Measurements from ENCODE around the gene LGALS3BP.
A peak's percentile ranks its signal among the peaks of the same experiment; 100 is the strongest.
"Not testable (repeated sequence)": the region's sequence is repeated elsewhere in the genome, so short reads cannot be mapped to it uniquely, and the experiment has no call there.

The LGALS3BP gene, protein sequence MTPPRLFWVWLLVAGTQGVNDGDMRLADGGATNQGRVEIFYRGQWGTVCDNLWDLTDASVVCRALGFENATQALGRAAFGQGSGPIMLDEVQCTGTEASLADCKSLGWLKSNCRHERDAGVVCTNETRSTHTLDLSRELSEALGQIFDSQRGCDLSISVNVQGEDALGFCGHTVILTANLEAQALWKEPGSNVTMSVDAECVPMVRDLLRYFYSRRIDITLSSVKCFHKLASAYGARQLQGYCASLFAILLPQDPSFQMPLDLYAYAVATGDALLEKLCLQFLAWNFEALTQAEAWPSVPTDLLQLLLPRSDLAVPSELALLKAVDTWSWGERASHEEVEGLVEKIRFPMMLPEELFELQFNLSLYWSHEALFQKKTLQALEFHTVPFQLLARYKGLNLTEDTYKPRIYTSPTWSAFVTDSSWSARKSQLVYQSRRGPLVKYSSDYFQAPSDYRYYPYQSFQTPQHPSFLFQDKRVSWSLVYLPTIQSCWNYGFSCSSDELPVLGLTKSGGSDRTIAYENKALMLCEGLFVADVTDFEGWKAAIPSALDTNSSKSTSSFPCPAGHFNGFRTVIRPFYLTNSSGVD

DNA sequence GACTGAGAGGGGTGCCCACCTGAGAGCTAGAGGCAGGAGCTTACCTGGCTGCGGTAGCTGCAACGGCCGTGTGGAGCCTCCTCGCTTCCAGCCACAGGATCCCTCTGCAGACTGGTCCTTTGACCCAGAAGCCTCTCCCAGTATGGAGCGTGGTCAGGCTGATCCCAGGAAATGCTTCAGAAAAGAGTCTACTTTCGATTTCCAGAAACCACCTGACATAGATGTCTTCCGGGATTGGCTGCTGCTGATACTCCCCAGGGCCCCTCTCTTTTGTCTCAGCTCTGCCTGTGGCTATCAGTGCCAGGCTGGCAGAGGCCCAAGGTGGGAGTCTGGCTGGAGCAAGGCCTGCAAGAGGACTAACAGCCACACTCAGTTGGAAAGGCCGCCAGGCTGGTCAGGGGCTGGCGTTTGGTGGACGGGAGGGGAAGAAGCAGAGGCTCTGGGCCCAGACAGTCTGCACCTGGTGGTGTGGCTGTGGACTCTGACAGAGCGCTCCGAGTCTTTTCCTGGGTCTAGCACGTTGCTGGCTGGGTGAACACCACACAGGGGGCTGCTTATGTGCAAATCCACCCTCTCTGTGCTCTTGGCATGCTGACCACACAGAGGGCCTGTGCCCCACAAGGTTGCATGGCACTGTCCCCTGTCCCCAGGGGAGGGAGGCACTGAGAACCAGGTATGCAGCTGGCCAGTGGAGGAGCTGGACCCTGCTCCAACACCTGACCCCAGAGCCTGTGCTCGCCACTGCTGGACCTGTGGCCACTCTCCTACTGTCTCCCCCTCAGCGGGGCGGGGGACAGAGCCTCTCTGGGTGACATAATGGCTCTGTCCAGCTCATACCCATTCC lies at the start of gene LGALS3BP:
Gene LGALS3BP, minus strand, starts transcription at position 144 of the 844 bp plus-strand sequence. CDS start 2,732 bp downstream, outside the sequence.
- in situ Hi-C loops (cut with MboI; ENCODE audit: low sequenced_read_pairs) = loop anchor here (10.0 kb wide), 1 partner anchor 805 kb away; no protein-coding TSS in a partner anchor
- no peaks in the 10 kb centered on the region for H3K9me3 ChIP-seq
- H3K4me1 ChIP-seq = peaks cover 17% of the 10 kb centered on the region
- peaks cover 30% of the 10 kb centered on the region for H3K36me3 ChIP-seq (replicated peaks)
- H3K4me3 ChIP-seq = peak within 1 kb of the TSS; percentile 40
- H3K27me3 ChIP-seq (ENCODE audit: low read depth) = no peaks in the 10 kb centered on the region
- peak; percentile 93 to 97 for DNase-seq (ENCODE audit: low spot score in 2 of 2)

DNA sequence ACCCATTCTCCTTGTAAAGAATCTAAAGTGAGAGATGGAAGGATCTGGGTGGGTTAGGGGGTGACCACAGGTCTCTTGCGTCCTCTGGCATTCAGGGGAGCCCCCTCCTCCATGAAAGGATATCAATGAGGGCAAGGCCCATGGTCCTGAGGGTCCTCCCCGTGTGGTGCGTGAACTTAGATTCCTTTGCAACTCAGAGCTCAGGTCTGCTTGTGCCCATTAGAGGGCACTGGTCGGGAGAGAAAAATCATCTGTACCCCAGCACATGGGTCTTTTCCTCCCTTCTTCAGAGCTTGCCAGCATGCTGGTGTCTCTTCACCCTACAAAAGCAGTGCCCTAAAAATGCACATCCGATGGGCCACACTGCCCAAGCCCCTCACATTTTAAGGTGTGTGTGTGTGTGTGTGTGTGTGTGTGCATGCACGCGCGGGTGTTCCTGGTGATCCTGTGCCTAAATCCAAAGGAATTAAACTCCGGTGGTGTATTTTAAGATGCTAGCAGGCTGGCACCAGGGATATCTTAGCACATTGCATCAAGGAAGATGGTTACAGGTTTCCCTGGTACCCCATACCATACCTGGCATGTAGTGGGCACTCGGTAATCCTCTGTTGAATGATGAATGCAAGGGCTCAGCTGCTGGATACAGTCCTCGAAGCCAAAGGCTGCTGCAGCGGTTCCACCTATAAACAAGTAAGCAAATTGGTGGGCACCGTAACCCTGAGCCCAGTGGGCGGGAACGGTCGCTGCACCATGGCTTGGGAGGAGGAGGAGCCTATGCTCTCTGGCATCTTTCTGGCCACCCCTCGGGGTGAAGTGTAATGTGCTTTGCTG lies 49.0 kb upstream of the LGALS3BP start:
- H3K36me3 ChIP-seq (replicated peaks) = no peaks in the 10 kb centered on the region
- H3K4me3 ChIP-seq = no peak overlapping the region
- in situ Hi-C loops (cut with MboI; ENCODE audit: low sequenced_read_pairs) = no loop called here
- DNase-seq (ENCODE audit: low spot score in 2 of 2) = no peak
- H3K4me1 ChIP-seq = peaks cover 7% of the 10 kb centered on the region; the same call in 1 of the 2 replicates
- no peaks in the 10 kb centered on the region for H3K9me3 ChIP-seq
- no peaks in the 10 kb centered on the region; the same call in 1 of the 2 replicates for H3K27me3 ChIP-seq (ENCODE audit: low read depth)

DNA sequence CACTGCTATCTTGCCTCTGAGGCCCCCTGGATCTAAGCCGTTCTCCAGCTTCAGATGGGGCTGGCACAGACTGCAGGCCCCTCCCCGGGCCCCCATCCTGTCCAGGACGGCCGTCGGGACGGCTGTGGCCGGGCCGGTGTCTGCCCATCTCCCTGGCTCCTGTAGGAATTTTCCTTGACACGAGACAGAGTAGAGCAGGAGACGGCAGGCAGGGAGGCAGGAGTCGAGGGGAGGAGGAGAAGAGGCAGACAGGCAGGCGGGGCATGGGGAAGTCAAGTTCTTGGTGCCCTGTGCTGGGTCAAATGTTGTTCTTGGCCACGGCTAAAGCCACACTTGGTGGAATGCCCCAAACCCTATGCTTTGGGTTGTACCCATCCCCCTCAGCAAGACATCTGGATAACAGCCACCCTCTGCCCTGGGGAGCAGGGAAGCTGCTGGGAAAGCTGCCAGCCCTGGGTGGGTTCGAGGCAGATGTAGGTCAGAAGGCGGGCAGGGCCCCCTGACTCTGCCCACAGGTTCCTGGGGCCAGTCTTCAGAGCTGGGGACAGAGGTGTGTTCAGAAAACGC lies 48.3 kb upstream of the LGALS3BP start:
- Histone ChIP-seq H3K4me1 (peaks cover 7% of the 10 kb centered on the region; the same call in 1 of the 2 replicates), H3K36me3 (replicated peaks) (no peaks in the 10 kb centered on the region), H3K27me3 (ENCODE audit: low read depth) (no peaks in the 10 kb centered on the region; the same call in 1 of the 2 replicates), H3K9me3 (no peaks in the 10 kb centered on the region), H3K4me3 (no peak overlapping the region)
- in situ Hi-C loops (cut with MboI; ENCODE audit: low sequenced_read_pairs) = no loop called here
- no peak for DNase-seq (ENCODE audit: low spot score in 2 of 2)

DNA sequence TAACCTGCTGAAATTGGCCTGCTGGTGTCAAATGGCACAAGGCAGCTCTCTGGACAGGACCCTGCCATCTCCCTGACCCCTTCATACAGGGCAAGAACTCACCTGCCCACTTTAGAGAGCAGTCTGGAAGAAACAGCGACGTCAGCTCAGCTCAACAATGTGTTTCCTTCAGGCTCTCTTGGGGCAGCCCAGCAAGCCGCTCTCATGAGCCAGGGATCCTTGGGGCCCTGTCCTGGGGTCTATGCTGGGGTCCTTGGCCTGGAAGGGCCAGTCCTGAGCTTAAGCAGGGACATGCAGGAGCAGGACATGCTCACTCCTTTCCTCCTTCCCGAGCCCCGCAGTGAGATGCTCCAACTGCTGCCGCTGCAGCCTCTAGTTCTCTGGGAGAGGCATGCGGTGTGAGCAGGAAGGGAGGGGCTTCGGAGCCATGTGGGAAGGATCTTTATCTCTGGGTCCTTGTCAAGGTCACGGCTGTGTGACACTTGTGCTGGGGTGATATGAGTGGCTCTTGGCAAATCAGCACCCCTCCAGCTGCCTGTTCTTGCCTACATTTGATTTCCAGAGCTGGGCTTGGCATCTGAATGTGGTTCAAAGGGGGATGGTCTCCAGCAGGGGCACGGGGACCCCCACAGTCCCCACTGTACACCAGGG lies 47.7 kb upstream of the LGALS3BP start:
- no peaks in the 10 kb centered on the region; the same call in 1 of the 2 replicates for H3K27me3 ChIP-seq (ENCODE audit: low read depth)
- H3K4me3 ChIP-seq = no peak overlapping the region
- H3K9me3 ChIP-seq = no peaks in the 10 kb centered on the region
- H3K4me1 ChIP-seq = peaks cover 7% of the 10 kb centered on the region; the same call in 1 of the 2 replicates
- in situ Hi-C loops (cut with MboI; ENCODE audit: low sequenced_read_pairs) = no loop called here
- H3K36me3 ChIP-seq (replicated peaks) = no peaks in the 10 kb centered on the region
- DNase-seq (ENCODE audit: low spot score in 2 of 2) = no peak

DNA sequence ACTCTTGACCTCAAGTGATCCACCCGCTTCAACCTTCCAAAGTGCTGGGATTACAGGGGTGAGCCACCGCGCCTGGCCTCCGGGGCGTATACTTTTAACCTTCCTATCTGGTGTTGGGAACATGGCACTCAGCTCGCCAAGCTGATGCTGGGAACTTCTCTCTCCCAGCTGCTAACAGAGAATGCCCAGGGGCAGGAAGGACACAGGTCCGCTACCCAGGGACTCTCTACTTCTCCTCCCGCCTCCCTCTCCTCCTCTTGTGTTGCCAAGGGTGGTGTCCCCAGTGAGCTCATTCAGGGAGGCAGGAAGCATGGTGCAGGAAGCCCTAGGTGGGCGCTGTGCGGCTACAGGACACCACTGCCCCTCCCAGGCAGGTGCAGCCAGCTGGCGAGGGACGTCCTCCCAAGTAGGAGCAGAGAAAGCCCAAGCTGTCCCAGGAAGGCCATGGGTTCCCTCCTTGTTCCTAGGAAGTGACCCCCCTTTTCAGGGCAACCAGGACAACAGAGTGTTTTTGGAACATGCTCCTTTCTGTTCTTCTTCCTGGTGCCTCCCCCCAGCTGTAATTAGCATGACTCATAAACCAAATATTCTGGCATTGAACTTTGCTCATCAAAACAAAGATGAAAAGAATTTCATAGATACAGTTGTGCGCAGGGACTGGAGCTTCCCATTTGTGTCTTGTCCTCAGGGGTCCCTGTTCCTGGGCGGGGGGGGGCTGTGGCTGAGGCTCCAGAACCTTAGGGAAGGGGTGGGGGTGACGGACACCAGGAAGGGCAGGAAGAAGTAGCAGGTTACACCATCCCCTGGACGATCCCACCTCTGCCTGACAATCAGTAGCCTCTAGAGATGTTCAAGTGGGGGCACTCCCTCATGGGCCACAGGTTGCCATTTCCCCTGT lies 46.9 kb upstream of the LGALS3BP start:
- Histone ChIP-seq H3K27me3 (ENCODE audit: low read depth) (no peaks in the 10 kb centered on the region; the same call in 1 of the 2 replicates), H3K4me3 (no peak overlapping the region), H3K4me1 (peaks cover 7% of the 10 kb centered on the region; the same call in 1 of the 2 replicates), H3K36me3 (replicated peaks) (no peaks in the 10 kb centered on the region), H3K9me3 (no peaks in the 10 kb centered on the region)
- in situ Hi-C loops (cut with MboI; ENCODE audit: low sequenced_read_pairs) = no loop called here
- no peak for DNase-seq (ENCODE audit: low spot score in 2 of 2)

DNA sequence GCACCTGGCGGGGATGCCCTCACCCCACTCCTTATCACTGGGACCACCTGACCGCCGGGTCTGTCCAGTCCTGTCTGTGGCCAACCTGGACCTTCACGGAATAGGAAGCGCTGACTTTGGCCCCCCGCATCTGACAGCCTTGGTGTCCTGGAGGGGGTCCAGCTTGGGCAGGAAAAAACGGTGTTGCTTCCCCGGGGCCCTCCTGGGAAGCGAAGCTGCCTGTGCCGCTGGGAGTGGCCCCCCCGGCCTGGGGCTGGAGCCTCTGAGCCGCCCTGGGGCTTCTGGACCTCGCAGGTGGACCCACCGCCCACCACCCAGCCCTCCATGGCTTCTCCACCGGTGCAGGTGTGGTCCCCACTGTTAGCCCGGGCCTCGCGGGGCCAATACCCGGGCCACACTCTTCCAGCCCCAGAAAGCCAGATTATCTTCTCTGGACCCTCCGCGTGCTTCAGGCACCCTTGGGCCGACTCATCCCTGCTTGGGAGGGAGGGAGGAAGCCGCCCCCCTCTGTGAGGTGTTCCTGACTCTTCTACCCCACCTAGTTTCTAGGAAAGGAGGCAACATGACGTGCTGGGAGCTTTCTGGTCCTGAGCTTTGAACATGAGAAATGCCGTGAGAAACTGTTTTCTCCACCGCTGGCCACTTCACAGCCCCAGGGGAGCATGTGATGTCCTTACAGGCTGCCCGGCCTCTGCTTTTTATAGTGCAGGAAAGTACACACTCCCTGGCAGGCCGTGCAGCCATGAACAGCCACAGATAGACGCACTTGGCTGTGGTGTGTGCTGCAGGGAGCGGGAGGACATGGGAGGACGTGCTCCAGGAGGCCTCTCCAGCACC lies 45.4 kb upstream of the LGALS3BP start:
- H3K4me1 ChIP-seq = peaks cover 7% of the 10 kb centered on the region; the same call in 1 of the 2 replicates
- DNase-seq (ENCODE audit: low spot score in 2 of 2) = no peak
- in situ Hi-C loops (cut with MboI; ENCODE audit: low sequenced_read_pairs) = no loop called here

DNA sequence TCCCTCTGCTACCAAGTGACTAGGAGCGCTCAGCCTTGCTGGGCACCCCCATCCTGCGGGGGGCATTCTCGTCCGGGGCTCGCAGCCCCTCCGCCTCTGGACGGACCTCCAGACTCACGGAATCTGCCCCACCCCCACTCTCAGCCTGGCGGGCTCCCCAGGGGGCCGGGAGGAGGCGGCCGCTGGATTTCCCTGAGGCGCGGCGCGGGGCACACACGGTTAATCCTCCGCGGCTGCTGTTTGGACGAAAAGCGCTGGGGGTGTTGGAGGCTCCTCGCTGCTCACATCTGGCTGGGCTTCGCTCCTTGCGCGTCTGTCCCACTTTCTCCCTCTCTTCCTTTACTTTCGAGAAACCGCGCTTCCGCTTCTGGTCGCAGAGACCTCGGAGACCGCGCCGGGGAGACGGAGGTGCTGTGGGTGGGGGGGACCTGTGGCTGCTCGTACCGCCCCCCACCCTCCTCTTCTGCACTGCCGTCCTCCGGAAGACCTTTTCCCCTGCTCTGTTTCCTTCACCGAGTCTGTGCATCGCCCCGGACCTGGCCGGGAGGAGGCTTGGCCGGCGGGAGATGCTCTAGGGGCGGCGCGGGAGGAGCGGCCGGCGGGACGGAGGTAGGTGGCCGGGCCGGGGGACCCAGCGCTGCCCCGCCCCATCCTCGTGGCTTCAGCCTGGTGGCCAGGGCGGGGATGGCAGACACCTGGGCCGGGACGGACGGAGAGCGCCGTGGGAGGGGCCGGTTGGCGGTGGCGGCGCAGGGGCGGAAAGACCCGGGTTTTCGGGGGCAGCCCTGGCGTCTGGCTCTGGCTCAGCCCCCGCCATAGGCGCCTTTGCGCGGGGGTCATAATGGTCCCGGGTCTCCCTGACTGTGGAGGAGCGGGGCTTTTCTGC lies 44.4 kb upstream of the LGALS3BP start, which contains the start of gene C1QTNF1:
Gene C1QTNF1, plus strand, starts transcription at position 284 of the 886 bp plus-strand sequence. CDS start 19,800 bp downstream, outside the sequence.
- in situ Hi-C loops (cut with MboI; ENCODE audit: low sequenced_read_pairs) = no loop called here
- H3K27me3 ChIP-seq (ENCODE audit: low read depth) = no peaks in the 10 kb centered on the region
- peak; percentile 28 to 81 for DNase-seq (ENCODE audit: low spot score in 2 of 2)

More for the DNA sequence above, 45.4 kb upstream of the LGALS3BP start:
- Histone ChIP-seq H3K4me3 (peak overlapping the region; percentile 49), H3K27me3 (ENCODE audit: low read depth) (no peaks in the 10 kb centered on the region; the same call in 1 of the 2 replicates), H3K9me3 (no peaks in the 10 kb centered on the region), H3K36me3 (replicated peaks) (no peaks in the 10 kb centered on the region)

DNA sequence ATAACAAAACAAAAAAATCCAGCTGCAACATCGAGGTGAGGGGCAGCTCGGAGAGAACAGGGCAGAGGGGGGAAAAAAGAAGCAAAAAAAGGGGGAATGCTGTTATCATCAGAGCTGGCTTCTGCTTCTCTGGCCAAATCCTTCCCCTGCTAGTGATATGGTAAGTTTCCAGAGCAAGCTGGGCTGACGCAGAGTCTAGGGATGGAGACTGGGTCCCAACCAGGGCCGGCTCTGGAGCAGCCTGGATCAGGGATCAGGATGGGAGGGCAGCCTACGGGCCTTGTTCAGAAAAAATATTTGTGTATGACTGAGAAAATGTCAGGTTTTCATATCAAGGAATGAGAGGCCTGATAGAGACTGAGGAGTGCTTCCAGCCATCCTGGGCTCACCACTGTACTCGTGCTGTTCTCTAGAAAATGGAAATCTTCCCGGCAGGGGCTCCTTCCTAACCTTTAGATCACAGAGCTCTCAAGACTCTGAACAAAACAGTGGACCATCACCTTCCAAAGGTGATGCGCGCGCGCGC lies 43.5 kb upstream of the LGALS3BP start:
- Histone ChIP-seq H3K4me1 (peaks cover 7% of the 10 kb centered on the region; the same call in 1 of the 2 replicates), H3K27me3 (ENCODE audit: low read depth) (no peaks in the 10 kb centered on the region), H3K4me3 (no peak overlapping the region), H3K36me3 (replicated peaks) (no peaks in the 10 kb centered on the region), H3K9me3 (no peaks in the 10 kb centered on the region)
- no peak for DNase-seq (ENCODE audit: low spot score in 2 of 2)
- in situ Hi-C loops (cut with MboI; ENCODE audit: low sequenced_read_pairs) = no loop called here

More for the DNA sequence above, 44.4 kb upstream of the LGALS3BP start, which contains the start of gene C1QTNF1:
- Histone ChIP-seq H3K4me3 (peak within 1 kb of the TSS; percentile 49), H3K36me3 (replicated peaks) (no peaks in the 10 kb centered on the region), H3K9me3 (no peaks in the 10 kb centered on the region), H3K4me1 (peaks cover 7% of the 10 kb centered on the region; the same call in 1 of the 2 replicates)

DNA sequence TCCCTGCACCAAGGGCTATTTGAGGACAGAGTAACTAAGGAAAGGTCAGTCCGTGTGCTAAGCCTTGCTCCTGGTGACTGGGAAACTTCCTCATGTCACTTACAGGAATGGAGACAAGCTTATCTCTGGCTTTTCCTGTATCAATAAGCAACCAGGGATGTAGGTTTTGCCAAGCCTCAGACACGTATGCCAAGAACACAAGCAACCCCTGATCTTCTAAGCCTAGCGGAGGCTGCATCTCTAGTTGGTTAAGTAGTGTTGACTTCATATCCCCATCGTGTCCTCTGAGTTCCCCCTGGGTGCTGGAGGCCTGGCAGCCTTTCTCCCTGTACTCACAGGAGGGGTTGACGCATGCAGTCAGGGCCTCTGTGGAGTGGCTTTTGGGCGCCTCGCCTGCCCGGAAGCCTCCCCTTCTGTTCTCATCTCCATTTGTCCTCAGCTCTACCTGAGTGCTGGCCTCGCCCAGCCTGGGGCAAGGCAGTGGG lies 42.8 kb upstream of the LGALS3BP start:
- no peaks in the 10 kb centered on the region for H3K36me3 ChIP-seq (replicated peaks)
- no peaks in the 10 kb centered on the region for H3K9me3 ChIP-seq
- in situ Hi-C loops (cut with MboI; ENCODE audit: low sequenced_read_pairs) = no loop called here
- H3K27me3 ChIP-seq (ENCODE audit: low read depth) = no peaks in the 10 kb centered on the region
- no peak overlapping the region for H3K4me3 ChIP-seq
- peaks cover 7% of the 10 kb centered on the region; the same call in 1 of the 2 replicates for H3K4me1 ChIP-seq
- no peak for DNase-seq (ENCODE audit: low spot score in 2 of 2)

DNA sequence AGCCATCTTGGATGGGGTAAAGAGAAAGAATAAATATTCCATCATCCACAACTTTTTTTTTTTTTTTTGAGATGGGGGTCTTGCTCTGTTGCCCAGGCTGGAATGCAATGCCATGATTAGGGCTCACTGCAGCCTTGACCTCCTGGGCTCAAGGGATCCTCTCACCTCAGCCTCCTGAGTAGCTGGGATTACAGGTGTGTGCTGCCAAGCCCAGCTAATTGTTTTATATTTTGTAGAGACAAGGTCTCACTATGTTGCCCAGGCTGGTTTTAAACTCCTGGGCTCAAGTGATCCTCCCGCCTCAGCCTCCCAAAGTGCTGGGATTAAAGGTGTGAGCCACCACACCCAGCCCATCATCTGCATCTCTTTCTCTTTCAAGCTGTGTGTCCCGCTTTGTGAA lies 42.2 kb upstream of the LGALS3BP start:
- in situ Hi-C loops (cut with MboI; ENCODE audit: low sequenced_read_pairs); H3K36me3 ChIP-seq (replicated peaks); H3K4me3 ChIP-seq; H3K4me1 ChIP-seq; DNase-seq (ENCODE audit: low spot score in 2 of 2); H3K9me3 ChIP-seq; H3K27me3 ChIP-seq (ENCODE audit: low read depth): not testable (repeated sequence)
